ENCODE measurements around the gene SECTM1.

The SECTM1 gene

GRCh38 chr17:82344175-82344907, 10.8 kb upstream of the SECTM1 start:
- DNase-seq (ENCODE audit: low read depth): no peak
- no peak overlapping the region for H3K4me3 ChIP-seq (ENCODE audit: low read depth, low read length)
- TF ChIP-seq, protein P1, sequence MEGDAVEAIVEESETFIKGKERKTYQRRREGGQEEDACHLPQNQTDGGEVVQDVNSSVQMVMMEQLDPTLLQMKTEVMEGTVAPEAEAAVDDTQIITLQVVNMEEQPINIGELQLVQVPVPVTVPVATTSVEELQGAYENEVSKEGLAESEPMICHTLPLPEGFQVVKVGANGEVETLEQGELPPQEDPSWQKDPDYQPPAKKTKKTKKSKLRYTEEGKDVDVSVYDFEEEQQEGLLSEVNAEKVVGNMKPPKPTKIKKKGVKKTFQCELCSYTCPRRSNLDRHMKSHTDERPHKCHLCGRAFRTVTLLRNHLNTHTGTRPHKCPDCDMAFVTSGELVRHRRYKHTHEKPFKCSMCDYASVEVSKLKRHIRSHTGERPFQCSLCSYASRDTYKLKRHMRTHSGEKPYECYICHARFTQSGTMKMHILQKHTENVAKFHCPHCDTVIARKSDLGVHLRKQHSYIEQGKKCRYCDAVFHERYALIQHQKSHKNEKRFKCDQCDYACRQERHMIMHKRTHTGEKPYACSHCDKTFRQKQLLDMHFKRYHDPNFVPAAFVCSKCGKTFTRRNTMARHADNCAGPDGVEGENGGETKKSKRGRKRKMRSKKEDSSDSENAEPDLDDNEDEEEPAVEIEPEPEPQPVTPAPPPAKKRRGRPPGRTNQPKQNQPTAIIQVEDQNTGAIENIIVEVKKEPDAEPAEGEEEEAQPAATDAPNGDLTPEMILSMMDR (IDR thresholded peaks at IDR 0.05; ENCODE audit: low read depth, low read length, missing control alignments): no peak
- in situ Hi-C loops (cut with HindIII; ENCODE audit: low sequenced_read_pairs): loop anchor here (10.0 kb wide), 1 partner anchor 70 kb away; the partner anchor contains the start of genes HEXD and OGFOD3

DNA sequence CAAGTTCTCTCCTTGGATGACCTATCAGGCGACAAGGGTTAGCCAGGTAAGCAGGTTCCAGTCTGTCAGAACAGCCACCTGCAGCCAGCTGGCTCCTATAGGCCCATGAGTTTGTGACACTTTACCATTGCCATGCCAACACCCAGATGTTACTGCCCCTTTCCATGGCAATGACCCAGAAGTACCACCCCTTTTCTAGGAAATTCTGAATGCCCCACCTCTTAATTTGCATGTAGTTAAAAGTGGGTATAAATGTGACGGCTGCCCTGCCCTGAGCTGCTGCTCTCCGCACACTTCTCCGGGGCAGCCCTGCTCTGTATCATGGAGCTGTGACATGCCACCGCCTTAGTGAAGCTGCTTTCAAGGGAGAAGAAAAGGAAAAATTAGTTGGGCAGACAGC, 10.0 kb upstream of the SECTM1 start:
- in situ Hi-C loops (cut with HindIII; ENCODE audit: low sequenced_read_pairs): loop anchor here (10.0 kb wide), 1 partner anchor 71 kb away; the partner anchor contains the start of genes HEXD and OGFOD3
- TF ChIP-seq, protein P1 (IDR thresholded peaks at IDR 0.05; ENCODE audit: low read depth, low read length, missing control alignments): no peak
- H3K4me3 ChIP-seq (ENCODE audit: low read depth, low read length): no peak overlapping the region
- DNase-seq (ENCODE audit: low read depth): no peak

DNA sequence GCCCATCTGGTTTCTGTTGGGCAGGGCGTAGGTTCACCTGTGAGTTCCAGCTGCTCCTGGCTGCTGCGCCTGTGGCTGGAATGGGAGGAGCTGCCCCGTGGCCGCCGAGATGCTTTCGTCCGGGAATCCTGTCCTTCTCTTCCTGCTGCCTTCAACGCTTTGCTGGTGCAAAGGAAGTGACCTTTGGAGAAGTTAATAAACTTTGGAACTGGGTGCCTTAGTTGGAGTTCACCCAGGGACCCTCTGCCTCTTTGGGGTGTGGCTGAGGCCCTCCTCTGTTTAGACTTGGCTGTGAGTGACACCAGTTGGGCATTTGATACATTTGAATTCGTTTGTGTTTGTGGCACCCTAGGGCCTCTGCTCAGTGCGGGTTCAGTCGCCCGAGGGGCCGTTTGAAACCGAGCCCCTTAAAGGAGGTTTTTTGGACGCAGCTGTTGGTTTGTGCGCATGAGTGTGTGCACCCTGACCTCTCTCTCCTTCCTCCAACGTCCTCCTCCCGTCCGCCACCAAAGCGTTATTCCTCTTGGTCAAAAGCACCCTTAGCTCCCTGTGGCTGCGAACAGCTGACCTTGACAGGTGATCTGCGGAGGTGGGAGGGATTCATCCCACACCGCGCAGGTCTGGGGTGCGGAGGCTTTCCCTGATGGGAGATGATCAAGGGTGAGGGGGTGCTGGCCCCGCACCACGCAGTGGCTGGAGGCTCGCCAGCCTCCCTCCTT, 9.0 kb upstream of the SECTM1 start:
- DNase-seq (ENCODE audit: low read depth): no peak

GRCh38 chr17:82339634-82340580, 6.3 kb upstream of the SECTM1 start:
- peak overlapping the region; percentile 2 for H3K4me3 ChIP-seq (ENCODE audit: low read depth, low read length)
- no peak for DNase-seq (ENCODE audit: low read depth)
- in situ Hi-C loops (cut with HindIII; ENCODE audit: low sequenced_read_pairs): loop anchor here (10.0 kb wide), 1 partner anchor 75 kb away; the partner anchor contains the start of genes HEXD and OGFOD3
- TF ChIP-seq, protein P1 (IDR thresholded peaks at IDR 0.05; ENCODE audit: low read depth, low read length, missing control alignments): no peak

More for the DNA sequence above, 9.0 kb upstream of the SECTM1 start:
- H3K4me3 ChIP-seq (ENCODE audit: low read depth, low read length): no peak overlapping the region
- TF ChIP-seq, protein P1 (IDR thresholded peaks at IDR 0.05; ENCODE audit: low read depth, low read length, missing control alignments): no peak
- in situ Hi-C loops (cut with HindIII; ENCODE audit: low sequenced_read_pairs): loop anchor here (10.0 kb wide), 1 partner anchor 72 kb away; the partner anchor contains the start of genes HEXD and OGFOD3

- peak overlapping the region; percentile 2 for H3K4me3 ChIP-seq (ENCODE audit: low read depth, low read length)
- DNase-seq (ENCODE audit: low read depth): peak; percentile 35
- TF ChIP-seq, protein P1 (IDR thresholded peaks at IDR 0.05; ENCODE audit: low read depth, low read length, missing control alignments): no peak
- in situ Hi-C loops (cut with HindIII; ENCODE audit: low sequenced_read_pairs): no loop called here
Measured at GRCh38 chr17:82338858-82339633, 5.5 kb upstream of the SECTM1 start.
